CD4-positive, alpha-beta T cell treated with Interleukin-6 for 4 hours (primary cell): Measurements from ENCODE around the gene FAM89B.

Source experiments
- DNase-seq: peaks from one replicate; pipeline ENCODE4 v3.0.0-alpha.2; 2020; ENCODE audit warnings: mixed read lengths

The FAM89B gene

GRCh38 chr11:65558002-65558929 lies 14.1 kb upstream of the FAM89B start, which contains the start of gene LTBP3:
LTBP3 (minus strand) TSS chr11:65558359; CDS start chr11:65557959, 400 bp downstream.
- DNase-seq: peak; percentile 62

- DNase-seq: no peak
These were observed 13.3 kb upstream of the FAM89B start for GRCh38 chr11:65558930-65559509.

GRCh38 chr11:65559535-65559934 lies 12.8 kb upstream of the FAM89B start:
- DNase-seq: no peak

GRCh38 chr11:65559951-65560537 lies 12.3 kb upstream of the FAM89B start:
- no peak for DNase-seq

GRCh38 chr11:65560555-65561418 lies 11.6 kb upstream of the FAM89B start:
- DNase-seq: peak; percentile 38

GRCh38 chr11:65562020-65562419 lies 10.3 kb upstream of the FAM89B start:
- DNase-seq: no peak

GRCh38 chr11:65562788-65563187 lies 9.6 kb upstream of the FAM89B start:
- DNase-seq: no peak

GRCh38 chr11:65563601-65564000 lies 8.7 kb upstream of the FAM89B start:
- no peak for DNase-seq

GRCh38 chr11:65564879-65565559 lies 7.3 kb upstream of the FAM89B start:
- DNase-seq: peak; percentile 58

- DNase-seq: peak; percentile 58
These were observed 6.5 kb upstream of the FAM89B start for GRCh38 chr11:65565624-65566453.

GRCh38 chr11:65569164-65569972 lies 3.0 kb upstream of the FAM89B start:
- no peak for DNase-seq

GRCh38 chr11:65569973-65570918 lies 2.1 kb upstream of the FAM89B start, which contains the start of gene ZNRD2:
ZNRD2 (plus strand) TSS chr11:65570477; CDS start chr11:65570492, 15 bp downstream.
- peak; percentile 99 for DNase-seq

- DNase-seq: no peak
These were observed 918 bp upstream of the FAM89B start for GRCh38 chr11:65571420-65571819.

- peak; percentile 46 for DNase-seq
These were observed 398 bp upstream of the FAM89B start for GRCh38 chr11:65571940-65572339.

GRCh38 chr11:65573391-65574079 lies 1.2 kb downstream of the FAM89B start:
- no peak for DNase-seq

GRCh38 chr11:65574109-65574810 lies 1.9 kb downstream of the FAM89B start:
- DNase-seq: peak; percentile 92

GRCh38 chr11:65574811-65575567 lies 2.7 kb downstream of the FAM89B start:
- no peak for DNase-seq
